Activated CD8-positive, alpha-beta T cell treated with anti-CD3 and anti-CD28 coated beads for 36 hours (primary cell): Measurements from ENCODE around the gene TBX4. TPM values are rescaled to one million over a fixed set of nuclear protein-coding genes. Genes with fewer than 3 reads are reported as not detected.

ENCODE experiments used
- ATAC-seq: fragments of 200-7000 bp; cut with Tn5 transposase; one replicate; pipeline ENCODE4 v1.10.0; 2021; ENCODE audit warnings: mild to moderate bottlenecking, moderate library complexity
- CTCF ChIA-PET: fragments of 350-600 bp; sonication (Branson Sonifier 250); formaldehyde crosslinking; loops from one replicate; lab custom pipeline; 2021; ENCODE audit warnings: antibody characterized with exemption; lab: Charles Lee
- POLR2A ChIA-PET: fragments of 350-600 bp; sonication (Branson Sonifier 250); formaldehyde crosslinking; loops from one replicate; lab custom pipeline; 2021; ENCODE audit warnings: antibody characterized with exemption; lab: Charles Lee
- DNase-seq: peaks from one replicate; pipeline ENCODE4 v3.0.0-alpha.2; 2020
- H3K27ac Mint-ChIP-seq: one replicate; pipeline ENCODE4 v1.8.0; 2021; ENCODE audit warnings: mild to moderate bottlenecking, mixed read lengths
- H3K27me3 Mint-ChIP-seq: one replicate; pipeline ENCODE4 v1.8.0; 2021; ENCODE audit warnings: mixed read lengths
- H3K36me3 Mint-ChIP-seq: one replicate; pipeline ENCODE4 v1.8.0; 2021; ENCODE audit warnings: low read depth, mixed read lengths
- H3K4me1 Mint-ChIP-seq: one replicate; pipeline ENCODE4 v1.8.0; 2021; ENCODE audit warnings: low read depth, mixed read lengths
- H3K4me3 Mint-ChIP-seq: one replicate; pipeline ENCODE4 v1.8.0; 2021; ENCODE audit warnings: mild to moderate bottlenecking, moderate library complexity, mixed read lengths
- H3K9me3 Mint-ChIP-seq: one replicate; pipeline ENCODE4 v1.8.0; 2021; ENCODE audit warnings: mixed read lengths
- CTCF ChIP-seq: fragments of 200-600 bp; IDR thresholded peaks from one replicate; pipeline ENCODE4 v1.8.0; 2022; ENCODE audit warnings: antibody characterized with exemption, mild to moderate bottlenecking
- intact Hi-C: fragments of 100-400 bp; cut with micrococcal nuclease; formaldehyde crosslinking; loops from one replicate; pipeline ENCODE4 v1.10.0; 2022
- total RNA-seq, 2 experiments: library from RNA; stranded (reverse); gene quantifications; one replicate each; pipeline ENCODE4 v1.2.3, GENCODE V29; 2021

TBX4 gene
- total RNA-seq, 2 experiments from 2014 or later, result not detected

GRCh38 chr17:61487161-61487988 lies 35.2 kb downstream of the TBX4 start:
- H3K4me1 Mint-ChIP-seq, result no peaks in the 10 kb centered on the region
- TF ChIP-seq CTCF, result no peak
- no peaks in the 10 kb centered on the region for H3K27me3 Mint-ChIP-seq
- ATAC-seq (no peak), DNase-seq (no peak)
- CTCF ChIA-PET, result no interaction called here
- intact Hi-C loops, result no loop called here
- H3K27ac Mint-ChIP-seq, result no peak overlapping the region
- no peaks in the 10 kb centered on the region for H3K9me3 Mint-ChIP-seq
- H3K4me3 Mint-ChIP-seq, result no peak overlapping the region
- no peaks in the 10 kb centered on the region for H3K36me3 Mint-ChIP-seq
- POLR2A ChIA-PET, result no interaction called here

GRCh38 chr17:61487989-61488595 lies 35.9 kb downstream of the TBX4 start:
- ATAC-seq (no peak), DNase-seq (no peak)
- CTCF ChIA-PET, result no interaction called here
- POLR2A ChIA-PET, result no interaction called here
- Mint-ChIP-seq H3K36me3 (no peaks in the 10 kb centered on the region), H3K27me3 (no peaks in the 10 kb centered on the region), H3K9me3 (no peaks in the 10 kb centered on the region), H3K27ac (no peak overlapping the region), H3K4me3 (no peak overlapping the region), H3K4me1 (no peaks in the 10 kb centered on the region)
- intact Hi-C loops, result no loop called here
- TF ChIP-seq CTCF, result no peak

- Mint-ChIP-seq H3K9me3 (no peaks in the 10 kb centered on the region), H3K27ac (no peak overlapping the region), H3K36me3 (no peaks in the 10 kb centered on the region), H3K4me1 (no peaks in the 10 kb centered on the region), H3K4me3 (no peak overlapping the region), H3K27me3 (no peaks in the 10 kb centered on the region)
- intact Hi-C loops, result no loop called here
- DNase-seq (no peak), ATAC-seq (no peak)
- ChIA-PET CTCF (no interaction called here), POLR2A (interaction anchor here (0.5 kb wide), 1 partner anchor 1291 kb away, joined by 3 read pairs; no protein-coding TSS in a partner anchor)
- TF ChIP-seq CTCF, result no peak
Observed at GRCh38 chr17:61488878-61489718, 36.9 kb downstream of the TBX4 start.

GRCh38 chr17:61489719-61490490 lies 37.7 kb downstream of the TBX4 start:
- Mint-ChIP-seq H3K4me1 (no peaks in the 10 kb centered on the region), H3K27ac (no peak overlapping the region), H3K27me3 (no peaks in the 10 kb centered on the region), H3K4me3 (no peak overlapping the region), H3K36me3 (no peaks in the 10 kb centered on the region), H3K9me3 (no peaks in the 10 kb centered on the region)
- intact Hi-C loops, result no loop called here
- POLR2A ChIA-PET, result interaction anchor here (0.5 kb wide), 1 partner anchor 1290 kb away, joined by 3 read pairs; no protein-coding TSS in a partner anchor
- ATAC-seq (no peak), DNase-seq (no peak)
- TF ChIP-seq CTCF, result no peak
- CTCF ChIA-PET, result no interaction called here
